Loucy (cell line): Measurements from ENCODE around the gene RNASE12.

Experiments used
- H2AFZ ChIP-seq: fragments of 200-600 bp; sonication (generic); 2 replicates; pipeline ENCODE4 v1.6.0; 2016; ENCODE audit warnings: antibody characterized with exemption, mild to moderate bottlenecking, low read length, moderate library complexity
- H3F3A ChIP-seq: fragments of 200-600 bp; 2 replicates; pipeline ENCODE4 v1.6.0; 2016; ENCODE audit warnings: antibody characterized with exemption, low read depth, mild to moderate bottlenecking
- H3K27me3 ChIP-seq: fragments of 200-600 bp; sonication (generic); 2 replicates; pipeline ENCODE4 v1.6.1; 2014; ENCODE audit warnings: low read length, mild to moderate bottlenecking; ENCODE audit not compliant: insufficient read depth, poor library complexity, severe bottlenecking
- H3K36me3 ChIP-seq: fragments of 200-600 bp; sonication (generic); 2 replicates; pipeline ENCODE4 v1.6.1; 2016; ENCODE audit warnings: low read length; ENCODE audit not compliant: insufficient read depth
- H3K4me1 ChIP-seq: fragments of 200-600 bp; sonication (generic); 2 replicates; pipeline ENCODE4 v1.5.1; 2014; ENCODE audit warnings: low read length, mild to moderate bottlenecking; ENCODE audit not compliant: insufficient read depth, poor library complexity, severe bottlenecking
- H3K4me2 ChIP-seq: fragments of 200-600 bp; sonication (generic); 2 replicates; pipeline ENCODE4 v1.6.0; 2014; ENCODE audit warnings: antibody characterized with exemption, low read length, low read depth, mild to moderate bottlenecking; ENCODE audit not compliant: poor library complexity, severe bottlenecking
- H3K4me3 ChIP-seq: fragments of 200-600 bp; sonication (generic); 2 replicates; pipeline ENCODE4 v1.5.1; 2014; ENCODE audit warnings: low read length, mild to moderate bottlenecking, mixed read lengths; ENCODE audit not compliant: poor library complexity, severe bottlenecking
- H3K79me2 ChIP-seq: fragments of 200-600 bp; sonication (generic); 2 replicates; pipeline ENCODE4 v1.6.1; 2014; ENCODE audit warnings: low read length; ENCODE audit not compliant: insufficient read depth
- H3K9ac ChIP-seq: fragments of 200-600 bp; sonication (generic); 2 replicates; pipeline ENCODE4 v1.6.0; 2014; ENCODE audit warnings: mild to moderate bottlenecking, low read depth, low read length, moderate library complexity; ENCODE audit not compliant: poor library complexity, severe bottlenecking
- H3K9me2 ChIP-seq: fragments of 200-600 bp; sonication (generic); replicated peaks from 2 replicates; pipeline ENCODE4 v1.6.1; 2016; ENCODE audit warnings: low read depth, low read length, mixed read lengths
- H3K9me3 ChIP-seq: fragments of 200-600 bp; sonication (generic); 2 replicates; pipeline ENCODE4 v1.6.1; 2014; ENCODE audit warnings: mild to moderate bottlenecking, antibody characterized with exemption, low read length, low read depth; ENCODE audit not compliant: insufficient read depth
- H4K20me1 ChIP-seq: fragments of 200-600 bp; sonication (generic); 2 replicates; pipeline ENCODE4 v1.6.0; 2014; ENCODE audit warnings: antibody characterized with exemption, low read length, mild to moderate bottlenecking; ENCODE audit not compliant: insufficient read depth, poor library complexity, severe bottlenecking
- EZH2phosphoT487 ChIP-seq: fragments of 200-600 bp; IDR thresholded peaks from 2 replicates; pipeline ENCODE4 v1.6.1; 2018; ENCODE audit warnings: antibody characterized with exemption, mild to moderate bottlenecking, moderate library complexity, borderline replicate concordance
- TF ChIP-seq, protein P1 (sequence below): fragments of 200-600 bp; sonication (generic); conservative IDR thresholded peaks from 2 replicates; pipeline ENCODE4 v1.5.1; 2014; ENCODE audit warnings: mild to moderate bottlenecking, antibody characterized with exemption, low read length

The RNASE12 gene

DNA sequence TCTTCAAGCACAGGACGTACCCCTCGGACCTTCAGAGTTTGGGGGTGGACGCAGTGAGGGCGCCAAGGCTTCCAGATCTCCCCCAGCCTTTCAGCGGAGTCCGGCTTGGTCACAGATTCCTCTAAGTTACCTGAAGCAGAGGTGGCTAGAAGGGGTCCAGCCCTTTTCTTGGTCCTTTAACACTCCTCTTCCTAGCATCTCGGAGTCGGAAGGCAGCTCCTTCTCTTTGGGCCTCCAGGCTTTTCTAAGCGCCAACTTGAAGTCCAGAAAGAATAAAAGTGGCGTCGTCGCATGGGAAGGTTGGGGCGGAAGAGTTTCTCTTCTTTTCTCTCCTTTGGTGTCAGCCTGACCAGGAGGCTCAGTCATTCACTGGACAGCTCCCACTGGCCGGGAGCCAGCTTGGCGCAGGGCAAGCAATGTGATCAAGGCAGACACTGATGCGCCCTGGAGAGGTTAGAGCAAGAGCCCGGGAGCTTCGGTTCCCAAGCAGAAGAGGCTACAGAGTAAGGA lies 40.8 kb upstream of the RNASE12 start:
- H3F3A ChIP-seq, result no peaks in the 10 kb centered on the region
- H3K4me2 ChIP-seq, result no peak overlapping the region
- H3K4me1 ChIP-seq, result no peaks in the 10 kb centered on the region
- no peaks in the 10 kb centered on the region for H3K36me3 ChIP-seq
- H3K9me2 ChIP-seq, result no peaks in the 10 kb centered on the region
- H3K27me3 ChIP-seq, result no peaks in the 10 kb centered on the region
- TF ChIP-seq, protein P1, sequence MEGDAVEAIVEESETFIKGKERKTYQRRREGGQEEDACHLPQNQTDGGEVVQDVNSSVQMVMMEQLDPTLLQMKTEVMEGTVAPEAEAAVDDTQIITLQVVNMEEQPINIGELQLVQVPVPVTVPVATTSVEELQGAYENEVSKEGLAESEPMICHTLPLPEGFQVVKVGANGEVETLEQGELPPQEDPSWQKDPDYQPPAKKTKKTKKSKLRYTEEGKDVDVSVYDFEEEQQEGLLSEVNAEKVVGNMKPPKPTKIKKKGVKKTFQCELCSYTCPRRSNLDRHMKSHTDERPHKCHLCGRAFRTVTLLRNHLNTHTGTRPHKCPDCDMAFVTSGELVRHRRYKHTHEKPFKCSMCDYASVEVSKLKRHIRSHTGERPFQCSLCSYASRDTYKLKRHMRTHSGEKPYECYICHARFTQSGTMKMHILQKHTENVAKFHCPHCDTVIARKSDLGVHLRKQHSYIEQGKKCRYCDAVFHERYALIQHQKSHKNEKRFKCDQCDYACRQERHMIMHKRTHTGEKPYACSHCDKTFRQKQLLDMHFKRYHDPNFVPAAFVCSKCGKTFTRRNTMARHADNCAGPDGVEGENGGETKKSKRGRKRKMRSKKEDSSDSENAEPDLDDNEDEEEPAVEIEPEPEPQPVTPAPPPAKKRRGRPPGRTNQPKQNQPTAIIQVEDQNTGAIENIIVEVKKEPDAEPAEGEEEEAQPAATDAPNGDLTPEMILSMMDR, result no peak
- no peak for TF ChIP-seq EZH2phosphoT487
- no peaks in the 10 kb centered on the region for H4K20me1 ChIP-seq
- H3K79me2 ChIP-seq, result no peaks in the 10 kb centered on the region
- no peak overlapping the region for H3K4me3 ChIP-seq
- no peaks in the 10 kb centered on the region; the same call in 1 of the 2 replicates for H3K9me3 ChIP-seq
- H3K9ac ChIP-seq, result no peak overlapping the region
- H2AFZ ChIP-seq, result no peak overlapping the region

DNA sequence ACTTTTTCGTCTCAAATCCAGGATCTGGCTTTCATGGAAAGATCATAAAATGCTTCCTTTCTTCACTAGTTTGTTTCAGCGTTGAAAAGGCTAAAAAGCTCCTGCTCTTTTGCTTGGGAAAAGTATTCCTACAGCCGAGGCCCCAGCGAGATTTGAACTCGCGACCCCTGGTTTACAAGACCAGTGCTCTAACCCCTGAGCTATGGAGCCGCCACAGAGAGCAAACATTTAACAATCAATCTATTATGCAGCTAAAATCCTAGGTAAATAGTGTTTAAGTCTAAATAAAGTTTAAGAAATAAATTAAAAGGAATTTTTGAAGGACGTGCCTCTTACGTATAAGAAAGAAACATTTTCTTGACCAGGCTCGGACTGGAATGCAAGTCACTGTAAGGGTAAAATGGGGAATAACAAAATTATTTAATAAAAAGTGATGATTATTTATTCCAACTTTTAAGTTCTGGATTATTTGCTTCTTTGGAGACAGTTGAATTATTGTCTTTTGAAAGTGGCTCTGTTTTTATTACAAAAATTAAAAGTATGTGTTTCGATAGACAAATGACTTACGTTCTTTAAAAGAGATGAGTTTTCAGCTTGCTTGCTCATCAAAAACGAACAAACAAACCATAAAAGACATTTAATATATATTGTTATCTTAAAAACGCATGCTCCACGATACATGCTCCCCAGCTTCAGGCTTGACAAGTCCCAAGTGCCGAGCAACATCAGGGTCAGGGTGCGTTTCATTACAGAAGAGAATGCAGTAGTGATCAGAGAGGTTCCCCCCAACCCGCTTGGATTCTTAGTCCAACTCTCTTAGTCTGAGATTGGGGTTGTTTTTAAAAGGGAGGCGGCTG lies 40.1 kb upstream of the RNASE12 start:
- no peak for TF ChIP-seq EZH2phosphoT487
- TF ChIP-seq, protein P1, result no peak
- H3K27me3 ChIP-seq, result no peaks in the 10 kb centered on the region
- no peak overlapping the region for H2AFZ ChIP-seq
- no peak overlapping the region for H3K9ac ChIP-seq
- H3K79me2 ChIP-seq, result no peaks in the 10 kb centered on the region
- no peak overlapping the region for H3K4me2 ChIP-seq
- no peak overlapping the region for H3K4me3 ChIP-seq
- H3K36me3 ChIP-seq, result no peaks in the 10 kb centered on the region
- H3F3A ChIP-seq, result no peaks in the 10 kb centered on the region
- no peaks in the 10 kb centered on the region for H4K20me1 ChIP-seq
- H3K9me2 ChIP-seq, result no peaks in the 10 kb centered on the region
- no peaks in the 10 kb centered on the region for H3K4me1 ChIP-seq
- H3K9me3 ChIP-seq, result no peaks in the 10 kb centered on the region; the same call in 1 of the 2 replicates

DNA sequence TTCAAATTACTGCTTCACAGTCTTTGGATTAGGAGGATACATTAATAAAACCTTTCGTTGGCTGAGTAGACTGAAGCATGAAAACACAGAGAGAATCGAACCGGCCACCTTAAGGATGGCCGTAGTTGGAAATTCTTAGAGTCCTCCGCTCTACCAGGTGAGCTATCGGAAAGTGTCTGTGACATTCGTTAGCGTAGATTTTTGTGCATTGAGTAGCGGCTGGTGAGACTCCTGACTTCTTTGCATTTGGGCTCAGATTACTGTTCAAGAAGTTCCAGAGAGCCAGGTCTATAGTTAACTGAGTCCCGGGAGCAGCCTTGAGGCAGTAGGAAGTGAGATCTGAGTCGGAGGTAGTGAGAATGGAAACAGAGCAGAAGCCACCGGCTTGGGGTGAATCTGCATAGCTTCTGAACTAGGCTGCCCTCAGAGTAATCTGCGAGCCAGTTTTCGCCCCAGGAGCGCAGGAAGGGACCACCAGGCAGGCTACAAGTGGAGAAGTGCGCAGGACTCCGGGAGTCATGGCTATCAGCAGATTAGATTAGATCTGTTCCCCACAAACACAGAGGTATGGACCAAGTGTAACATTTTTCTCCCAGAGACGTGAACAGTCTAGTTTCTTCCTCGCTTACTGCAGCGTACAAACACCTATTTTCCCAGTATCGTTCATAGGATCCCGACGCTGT lies 39.3 kb upstream of the RNASE12 start:
- Histone ChIP-seq H4K20me1 (no peaks in the 10 kb centered on the region), H3K9ac (no peak overlapping the region), H3K79me2 (no peaks in the 10 kb centered on the region), H3K4me3 (no peak overlapping the region), H3K36me3 (no peaks in the 10 kb centered on the region), H3K9me3 (no peaks in the 10 kb centered on the region; the same call in 1 of the 2 replicates), H3K4me1 (no peaks in the 10 kb centered on the region), H3K27me3 (no peaks in the 10 kb centered on the region), H3K4me2 (no peak overlapping the region), H2AFZ (no peak overlapping the region), H3F3A (no peaks in the 10 kb centered on the region), H3K9me2 (no peaks in the 10 kb centered on the region)
- TF ChIP-seq, protein P1, result no peak
- no peak for TF ChIP-seq EZH2phosphoT487
